IPS DF 19.7 (cell line): Measurements from ENCODE around the gene GLS.
"Not testable (repeated sequence)": the region's sequence is repeated elsewhere in the genome, so short reads cannot be mapped to it uniquely, and the experiment has no call there.

ENCODE experiments used
- DNase-seq: peaks from one replicate; pipeline ENCODE4 v3.0.0-alpha.2; 2013; ENCODE audit warnings: low read depth, low spot score

GLS gene

DNA sequence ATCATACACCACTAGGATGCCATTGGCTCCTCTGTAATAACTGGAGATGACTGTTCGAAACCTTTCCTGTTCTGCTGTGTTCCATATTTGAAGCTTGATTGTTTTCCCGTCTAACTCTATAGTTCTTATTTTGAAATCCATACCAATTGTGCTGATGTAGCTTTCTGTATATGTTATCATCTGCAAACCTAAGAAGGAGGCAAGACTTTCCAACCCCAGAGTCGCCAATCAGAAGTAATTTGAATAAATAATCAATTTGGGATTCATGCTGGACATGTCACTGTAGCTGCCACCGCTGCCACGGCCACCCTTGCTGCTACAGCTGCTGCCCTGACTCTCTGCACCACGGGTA is 112.6 kb downstream of the GLS start:
- no peak for DNase-seq

DNA sequence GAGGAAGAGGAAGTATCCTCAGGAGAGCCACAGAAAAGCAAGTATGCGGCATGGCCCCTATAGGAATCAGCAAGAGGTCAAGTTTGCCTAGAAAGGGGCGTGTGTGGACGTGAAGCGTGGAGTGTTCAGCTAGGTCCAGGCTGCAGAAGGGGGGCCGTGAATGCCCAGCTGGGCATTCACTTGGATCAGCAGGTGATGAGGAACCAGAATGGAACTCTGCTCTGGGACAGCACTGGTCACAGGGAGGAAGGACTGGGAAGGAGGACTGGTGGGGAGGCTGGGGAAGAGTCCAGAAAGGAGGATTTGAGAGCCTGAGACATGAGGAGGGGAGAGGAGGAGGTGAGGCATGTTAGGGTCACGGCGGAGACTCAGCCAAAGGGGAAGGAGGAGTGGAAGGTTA is 113.5 kb downstream of the GLS start:
- DNase-seq, result no peak

DNA sequence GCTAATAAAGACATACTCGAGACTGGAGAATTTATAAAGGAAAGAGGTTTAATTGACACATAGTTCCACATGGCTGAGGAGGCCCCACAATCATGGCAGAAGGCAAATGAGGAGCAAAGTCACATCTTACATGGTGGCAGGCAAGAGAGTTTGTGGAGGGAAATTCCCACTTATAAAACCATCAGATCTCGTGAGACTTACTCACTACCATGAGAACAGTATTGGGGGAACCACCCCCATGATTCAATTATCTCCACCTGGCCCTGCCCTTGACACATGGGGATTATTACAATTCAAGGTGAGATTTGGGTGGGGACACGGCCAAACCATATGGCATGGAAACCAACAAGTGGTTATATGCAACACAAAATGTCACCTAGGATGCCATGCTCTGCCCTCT is 114.7 kb downstream of the GLS start:
- not testable (repeated sequence) for DNase-seq

- DNase-seq, result no peak
Measured at GRCh38 chr2:190996338-190996946, 115.8 kb downstream of the GLS start.

- no peak for DNase-seq
Measured at GRCh38 chr2:190996947-190997346, 116.3 kb downstream of the GLS start.

GRCh38 chr2:190997526-190998113 is 117.0 kb downstream of the GLS start:
- DNase-seq, result no peak

DNA sequence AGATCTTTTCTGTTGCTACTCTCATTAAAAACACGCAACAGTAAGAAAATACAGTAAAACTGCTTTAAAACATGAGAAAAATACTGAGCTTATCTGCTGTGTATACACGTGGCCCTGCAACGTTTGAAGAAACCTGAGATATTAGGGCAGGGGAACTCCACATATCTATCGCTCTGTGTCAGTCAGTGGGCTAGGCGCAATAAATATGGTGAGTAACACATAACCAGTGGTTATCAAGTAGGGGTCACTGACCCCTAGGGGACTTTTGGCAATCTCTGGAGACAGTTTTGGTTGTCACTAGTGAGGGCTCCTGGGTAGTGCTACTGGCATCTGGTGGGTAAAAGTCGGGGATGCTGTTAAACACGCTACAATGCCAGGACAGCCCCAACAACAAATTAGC is 118.4 kb downstream of the GLS start:
- no peak for DNase-seq

DNA sequence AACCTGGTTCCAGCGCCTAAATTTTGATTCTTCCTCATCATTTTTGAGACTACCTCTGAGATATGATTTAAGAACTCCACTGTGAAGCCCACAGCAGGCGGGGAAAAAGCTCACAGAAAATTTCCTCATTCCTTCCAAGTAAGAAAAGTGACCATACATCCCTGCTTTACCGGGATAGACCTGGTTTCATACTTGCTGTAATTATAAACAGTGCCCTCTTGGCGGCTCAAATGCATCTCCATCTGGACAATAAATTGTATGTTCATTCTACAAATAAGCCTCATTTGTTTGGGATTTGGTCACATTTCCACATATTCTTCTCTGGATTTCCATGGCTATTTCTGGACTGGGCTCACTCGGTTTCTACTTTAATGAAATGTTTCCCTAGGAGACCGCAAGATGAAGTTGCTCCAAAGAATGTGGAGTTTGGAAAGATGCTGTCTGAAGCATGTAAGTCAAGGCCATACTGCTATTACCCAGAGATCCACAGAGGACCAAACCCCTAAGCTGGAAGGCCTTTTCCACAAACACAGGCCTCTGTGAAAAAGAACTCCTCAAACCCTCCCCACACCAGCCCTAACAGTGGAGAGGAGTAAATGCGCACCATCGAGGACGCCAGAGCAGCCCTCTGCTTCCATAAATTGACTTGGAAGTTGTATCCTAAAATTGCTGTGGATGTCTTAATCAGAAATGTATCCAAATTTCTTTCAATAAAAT is 119.5 kb downstream of the GLS start:
- DNase-seq, result no peak

DNA sequence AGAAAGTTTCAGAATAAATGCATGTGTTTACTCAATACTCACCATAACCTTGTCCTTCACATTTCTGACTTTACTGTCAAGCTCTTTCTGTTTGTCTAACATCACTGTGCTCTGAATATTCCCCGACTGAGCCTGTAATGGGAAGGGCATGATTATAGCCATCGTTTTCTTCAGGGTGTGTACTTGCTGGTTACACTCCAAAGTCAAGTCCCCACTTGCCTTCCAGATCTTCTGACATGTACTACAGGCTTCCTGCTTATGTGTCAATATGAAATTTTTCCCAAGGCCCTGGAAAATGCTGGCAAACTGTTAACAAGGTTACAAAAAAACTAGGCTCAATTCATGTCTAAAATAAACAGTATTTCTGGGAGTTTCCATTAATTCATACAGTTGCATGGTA is 120.4 kb downstream of the GLS start:
- DNase-seq, result no peak

DNA sequence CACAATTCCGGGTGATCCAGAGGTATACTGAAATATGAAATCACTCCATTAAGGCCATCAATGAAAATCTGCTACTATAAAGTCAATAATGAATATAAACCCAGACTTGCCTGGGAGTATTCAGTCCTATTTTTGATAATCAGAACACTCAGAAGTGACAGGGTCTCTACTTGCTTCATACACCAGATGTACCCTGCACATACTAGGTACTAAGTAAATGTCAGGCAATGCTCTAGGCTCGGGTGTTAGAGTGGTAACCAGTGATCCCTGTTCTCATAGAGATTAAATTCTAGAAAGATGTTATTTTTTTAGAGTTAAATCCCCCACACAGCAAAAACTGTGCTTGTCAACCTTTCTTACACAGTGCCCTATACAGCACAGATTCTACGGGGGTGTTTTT is 121.0 kb downstream of the GLS start:
- DNase-seq, result no peak

DNA sequence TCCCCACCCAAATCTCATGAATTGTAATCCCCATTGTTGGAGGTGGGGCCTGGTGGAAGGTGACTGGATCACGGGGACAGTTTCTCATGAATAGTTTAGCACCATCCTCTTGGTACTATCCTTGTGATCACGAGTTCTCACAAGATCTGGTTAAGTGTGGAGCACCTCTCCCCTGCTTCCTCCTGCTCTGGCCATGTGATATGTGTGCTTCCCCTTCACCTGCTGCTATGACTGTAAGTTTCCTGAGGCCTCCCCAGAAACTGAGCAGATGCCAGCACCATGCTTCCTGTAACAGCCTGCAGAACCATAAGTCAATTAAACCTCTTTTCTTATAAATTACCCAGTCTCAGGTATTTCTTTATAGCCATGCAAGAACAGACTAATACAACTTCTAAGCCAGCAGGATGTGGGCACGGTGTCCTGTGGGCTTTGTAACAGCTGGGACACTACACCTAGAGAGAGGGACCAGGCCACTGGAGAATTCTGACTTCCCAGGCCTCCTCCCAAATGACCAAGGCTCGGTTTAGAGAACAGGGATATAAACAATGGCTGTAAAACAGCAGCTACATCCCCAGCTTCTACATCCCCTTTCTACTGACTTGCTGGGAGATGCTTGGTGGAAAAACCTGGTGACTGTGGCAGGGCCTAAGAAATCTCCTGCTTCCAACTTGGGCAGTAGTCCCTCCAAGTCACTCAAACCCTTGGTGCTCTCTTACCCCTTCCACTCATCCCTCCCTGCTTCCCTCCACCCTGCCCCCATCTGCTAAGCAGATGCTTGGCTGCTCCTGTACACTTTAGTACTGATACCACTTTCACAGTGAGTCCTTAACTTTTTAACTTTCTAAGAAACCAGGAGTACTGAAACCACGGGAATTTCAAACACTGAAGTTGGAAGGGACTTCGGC is 123.0 kb downstream of the GLS start:
- DNase-seq, result no peak

DNA sequence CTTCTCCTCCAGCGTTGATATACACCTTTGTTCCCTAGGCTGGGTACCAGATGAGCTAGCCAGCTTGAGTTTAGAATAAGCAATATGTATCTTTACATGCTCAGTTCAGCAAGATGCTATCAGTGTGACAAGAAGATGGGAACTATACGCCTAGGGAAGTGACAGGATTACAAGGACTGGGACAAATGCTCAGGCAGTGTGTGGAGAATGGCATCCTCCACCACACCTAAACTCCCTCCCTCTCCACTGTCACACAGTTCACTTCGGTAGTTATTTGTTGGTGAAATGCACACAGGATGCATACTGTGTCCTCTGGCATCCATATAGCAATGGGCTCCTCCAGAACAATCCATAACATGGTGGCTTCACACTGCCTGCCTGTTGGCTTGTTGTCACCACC is 125.7 kb downstream of the GLS start:
- DNase-seq, result no peak

DNA sequence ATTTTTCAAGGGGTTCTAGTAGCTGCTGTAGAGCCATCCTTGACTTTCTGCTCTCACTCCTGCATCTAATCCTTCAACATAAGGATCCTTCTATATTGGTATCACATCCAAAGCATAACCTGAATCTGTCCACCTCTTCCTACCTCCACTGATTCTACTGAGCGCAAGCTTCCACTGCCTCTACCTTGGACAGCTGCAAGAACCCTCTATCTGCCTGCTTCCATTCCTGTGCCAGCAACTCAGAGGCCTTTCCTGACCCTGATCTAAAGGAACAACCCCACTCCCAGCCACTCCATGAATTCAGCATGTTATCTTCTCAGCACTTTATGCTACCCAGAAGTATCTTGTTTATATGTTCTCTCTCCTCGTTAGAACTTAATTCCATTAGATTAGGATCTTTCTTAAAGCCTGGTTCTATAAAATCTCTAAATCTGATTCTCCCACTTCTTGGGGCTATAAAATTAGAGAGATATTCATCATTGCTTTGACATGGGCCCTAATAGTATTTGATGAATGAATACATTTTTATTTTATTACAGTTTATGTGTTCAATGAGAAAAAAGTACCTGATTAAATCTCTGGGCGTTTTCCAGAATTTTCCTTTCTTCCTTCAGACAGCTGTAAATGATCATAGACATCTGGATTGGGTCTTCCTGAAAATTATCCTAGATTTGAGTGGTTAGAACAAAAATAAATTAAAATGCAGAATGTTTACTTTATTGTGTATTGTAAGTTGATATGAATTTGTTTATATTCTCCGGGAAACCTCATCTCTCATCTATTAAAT is 126.6 kb downstream of the GLS start:
- no peak for DNase-seq

GRCh38 chr2:191008286-191008685 is 127.7 kb downstream of the GLS start:
- DNase-seq, result no peak

DNA sequence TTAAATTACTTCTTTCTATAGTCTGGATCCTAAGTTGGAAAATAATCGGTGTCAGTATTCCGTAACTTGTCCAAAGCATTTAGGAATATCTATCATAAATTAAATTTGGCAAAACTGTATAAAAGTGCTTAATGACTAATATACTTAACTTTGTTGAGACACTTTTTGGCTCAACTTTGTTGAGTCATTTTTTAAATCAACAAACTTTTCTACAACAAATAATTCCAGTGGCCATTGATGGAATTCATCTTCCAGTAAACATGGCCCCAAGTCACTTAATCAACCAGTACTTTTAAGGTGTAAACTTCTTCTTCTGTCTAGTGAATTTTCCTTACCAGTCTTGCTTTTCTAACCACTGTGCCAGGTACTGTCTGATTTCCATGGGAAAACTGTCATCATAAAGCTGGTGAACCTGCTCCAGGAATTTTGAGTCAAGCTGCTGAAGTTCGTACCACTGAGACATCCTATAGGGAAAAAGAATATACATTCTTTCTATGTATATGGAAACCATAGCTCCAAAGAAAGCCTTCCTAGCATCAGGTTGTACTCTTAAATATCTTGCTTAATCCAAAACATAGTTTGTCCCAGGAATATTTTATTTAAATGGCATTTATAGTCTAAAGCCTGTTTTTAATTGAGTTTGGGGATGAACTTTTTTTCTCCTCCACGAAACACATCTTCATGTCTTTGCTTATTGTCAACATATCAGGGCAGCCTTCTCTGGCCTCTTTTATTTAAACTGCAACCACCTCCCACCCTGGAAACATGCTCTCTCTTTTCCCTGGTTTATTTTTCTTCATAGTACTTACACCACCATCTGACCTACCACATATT is 129.1 kb downstream of the GLS start:
- no peak for DNase-seq

GRCh38 chr2:191010887-191011885 is 130.6 kb downstream of the GLS start:
- DNase-seq, result no peak

GRCh38 chr2:191012346-191012745 is 131.7 kb downstream of the GLS start:
- DNase-seq, result no peak

- DNase-seq, result no peak
Measured at GRCh38 chr2:191012845-191013681, 132.4 kb downstream of the GLS start.

GRCh38 chr2:191013682-191013931 is 133.0 kb downstream of the GLS start:
- no peak for DNase-seq
